Keratinocyte (primary cell): ENCODE measurements around the gene NIT1.

ENCODE experiments used
- EZH2 ChIP-seq: IDR thresholded peaks from one replicate; pipeline ENCODE4 v1.6.1; 2012; ENCODE audit warnings: inconsistent platforms, mild to moderate bottlenecking, low read length, moderate library complexity
- TF ChIP-seq, protein P1 (sequence below), 3 experiments: IDR thresholded peaks in 1 of 3; conservative IDR thresholded peaks in 1 of 3; optimal IDR thresholded peaks in 1 of 3; 2 replicates in 2 of 3; 3 replicates in 1 of 3; pipeline versions ENCODE3 to v1.5.1; 2011; ENCODE audit warnings: low read length in 3 of 3, mild to moderate bottlenecking in 3 of 3, moderate library complexity in 2 of 3, control low read depth in 1 of 3, inconsistent platforms in 1 of 3; ENCODE audit not compliant: insufficient read depth in 2 of 3; ENCODE audit errors: extremely low read depth in 1 of 3

DNA sequence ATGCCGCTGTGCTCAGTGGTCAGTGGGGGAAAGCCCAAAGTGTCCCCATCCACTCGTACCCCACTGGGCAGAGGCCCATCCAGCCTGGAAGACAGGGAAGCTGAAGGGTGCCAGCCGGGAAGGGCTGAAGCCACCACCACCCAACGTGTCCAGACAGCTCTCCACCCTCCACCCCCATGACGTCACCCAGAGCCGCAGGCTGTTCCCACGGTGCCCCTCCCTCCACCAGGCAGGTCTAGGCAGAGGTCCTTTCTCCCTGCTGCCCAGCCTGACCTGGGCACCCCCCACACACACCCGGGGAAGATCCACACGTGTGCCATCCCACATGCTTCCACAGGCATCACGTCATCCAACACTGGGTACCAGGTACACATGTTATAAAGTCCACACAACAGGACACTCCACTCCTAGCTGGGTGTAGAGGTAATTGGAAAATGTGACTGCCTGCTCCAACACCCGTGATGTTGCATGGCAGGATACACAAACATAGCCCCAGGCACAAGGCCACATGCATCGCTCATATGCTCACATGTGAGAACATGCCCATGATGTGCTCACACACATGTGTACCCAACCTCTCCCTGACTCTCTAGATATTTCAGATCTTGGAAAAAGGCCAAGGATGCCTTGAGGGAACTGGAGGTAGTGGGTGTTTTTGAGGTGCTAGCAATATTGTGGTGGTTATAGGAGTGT is 43.1 kb upstream of the NIT1 start:
- TF ChIP-seq EZH2 = no peak
- TF ChIP-seq, protein P1, sequence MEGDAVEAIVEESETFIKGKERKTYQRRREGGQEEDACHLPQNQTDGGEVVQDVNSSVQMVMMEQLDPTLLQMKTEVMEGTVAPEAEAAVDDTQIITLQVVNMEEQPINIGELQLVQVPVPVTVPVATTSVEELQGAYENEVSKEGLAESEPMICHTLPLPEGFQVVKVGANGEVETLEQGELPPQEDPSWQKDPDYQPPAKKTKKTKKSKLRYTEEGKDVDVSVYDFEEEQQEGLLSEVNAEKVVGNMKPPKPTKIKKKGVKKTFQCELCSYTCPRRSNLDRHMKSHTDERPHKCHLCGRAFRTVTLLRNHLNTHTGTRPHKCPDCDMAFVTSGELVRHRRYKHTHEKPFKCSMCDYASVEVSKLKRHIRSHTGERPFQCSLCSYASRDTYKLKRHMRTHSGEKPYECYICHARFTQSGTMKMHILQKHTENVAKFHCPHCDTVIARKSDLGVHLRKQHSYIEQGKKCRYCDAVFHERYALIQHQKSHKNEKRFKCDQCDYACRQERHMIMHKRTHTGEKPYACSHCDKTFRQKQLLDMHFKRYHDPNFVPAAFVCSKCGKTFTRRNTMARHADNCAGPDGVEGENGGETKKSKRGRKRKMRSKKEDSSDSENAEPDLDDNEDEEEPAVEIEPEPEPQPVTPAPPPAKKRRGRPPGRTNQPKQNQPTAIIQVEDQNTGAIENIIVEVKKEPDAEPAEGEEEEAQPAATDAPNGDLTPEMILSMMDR (optimal IDR thresholded peaks at IDR 0.05 in 1 of 3, IDR thresholded peaks at IDR 0.05 in 1 of 3, conservative IDR thresholded peaks at IDR 0.05 in 1 of 3; ENCODE audit: extremely low read depth in 1 of 3, insufficient read depth in 2 of 3, low read length in 3 of 3) = no peak
